Measurements from ENCODE around the gene PLEKHH3.

The PLEKHH3 gene

GRCh38 chr17:42617956-42618431, 58.8 kb downstream of the PLEKHH3 start:
- Mint-ChIP-seq H3K4me1 (ENCODE audit: low read depth) (no peaks in the 10 kb centered on the region), H3K27me3 (no peaks in the 10 kb centered on the region), H3K27ac (no peak overlapping the region), H3K36me3 (ENCODE audit: low read depth) (peaks cover 29% of the 10 kb centered on the region), H3K4me3 (no peak overlapping the region), H3K9me3 (no peaks in the 10 kb centered on the region)
- intact Hi-C loops (cut with micrococcal nuclease) = no loop called here
